Measurements from ENCODE around the gene PROP1. TPM values are rescaled to one million over a fixed set of nuclear protein-coding genes. Genes with fewer than 3 reads are reported as not detected.
A peak's percentile ranks its signal among the peaks of the same experiment; 100 is the strongest.
"Not testable (repeated sequence)": the region's sequence is repeated elsewhere in the genome, so short reads cannot be mapped to it uniquely, and the experiment has no call there.

PROP1 gene
- total and polyA plus RNA-seq, 4 donors: not detected

DNA sequence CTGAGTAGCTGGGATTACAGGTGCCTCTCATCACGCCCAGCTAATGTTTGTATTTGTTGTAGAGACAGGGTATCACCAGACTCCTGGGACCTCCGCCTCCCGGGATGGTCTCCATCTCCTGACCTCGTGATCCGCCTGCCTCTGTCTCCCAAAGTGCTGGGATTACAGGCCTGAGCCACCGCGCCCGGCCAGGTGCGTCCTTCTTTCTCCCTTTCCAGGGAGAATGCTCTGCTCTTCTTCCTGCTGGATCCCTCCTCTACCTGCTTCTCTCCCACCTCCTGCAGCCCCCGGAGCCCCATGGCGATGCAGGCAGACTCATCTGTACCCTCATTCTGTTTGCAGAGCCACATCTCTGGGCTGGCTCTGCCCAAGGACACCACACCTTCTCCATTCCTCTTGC is 42.9 kb downstream of the PROP1 start:
- not testable (repeated sequence) for H3K9me3 ChIP-seq (ENCODE audit: control insufficient read depth in 4 of 4, low read length in 3 of 4); H3K4me3 ChIP-seq (ENCODE audit: low read depth in 1 of 3, low read length in 3 of 3); DNase-seq (ENCODE audit: low spot score); H3K4me1 ChIP-seq (ENCODE audit: control insufficient read depth in 4 of 4, insufficient read depth in 4 of 4, low read length in 3 of 4); H3K27me3 ChIP-seq (ENCODE audit: control insufficient read depth in 4 of 4, insufficient read depth in 4 of 4, low read length in 3 of 4); H3K27ac ChIP-seq (ENCODE audit: low read depth in 1 of 2, low read length in 2 of 2); H3K9ac ChIP-seq (ENCODE audit: low read depth in 1 of 2, low read length in 2 of 2); H3K36me3 ChIP-seq (ENCODE audit: control insufficient read depth in 4 of 4, insufficient read depth in 3 of 4, low read depth in 1 of 4, low read length in 3 of 4)
- 96% methylated on average over 9 of the region's 11 CpGs for WGBS

DNA sequence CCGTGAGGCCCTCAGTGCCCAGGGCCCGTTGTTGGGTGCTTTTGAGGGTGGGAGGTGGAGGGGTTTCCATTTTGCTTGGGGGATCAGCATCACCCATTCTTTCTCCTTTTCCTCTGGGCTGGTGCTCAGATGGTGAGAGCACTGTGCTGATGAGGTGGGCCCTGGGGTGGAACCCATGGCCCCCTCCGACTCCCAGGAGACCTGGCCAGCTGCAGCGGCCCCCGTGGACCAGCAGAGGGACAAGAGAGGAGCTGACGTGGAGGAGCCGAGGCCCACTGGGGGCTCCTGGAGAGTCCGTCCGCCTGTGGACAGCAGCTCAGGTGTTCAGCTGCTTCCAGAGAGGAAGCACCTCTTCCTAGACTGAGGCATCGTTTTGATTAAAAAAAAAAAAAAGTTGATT is 46.4 kb downstream of the PROP1 start:
- H3K27me3 ChIP-seq (ENCODE audit: control insufficient read depth in 4 of 4, insufficient read depth in 4 of 4, low read length in 3 of 4); H3K9me3 ChIP-seq (ENCODE audit: control insufficient read depth in 4 of 4, low read length in 3 of 4); H3K9ac ChIP-seq (ENCODE audit: low read depth in 1 of 2, low read length in 2 of 2); H3K27ac ChIP-seq (ENCODE audit: low read depth in 1 of 2, low read length in 2 of 2); H3K4me3 ChIP-seq (ENCODE audit: low read depth in 1 of 3, low read length in 3 of 3); DNase-seq (ENCODE audit: low spot score); H3K4me1 ChIP-seq (ENCODE audit: control insufficient read depth in 4 of 4, insufficient read depth in 4 of 4, low read length in 3 of 4); H3K36me3 ChIP-seq (ENCODE audit: control insufficient read depth in 4 of 4, insufficient read depth in 3 of 4, low read depth in 1 of 4, low read length in 3 of 4): not testable (repeated sequence)
- 88% methylated on average over 10 of the region's 10 CpGs for WGBS

DNA sequence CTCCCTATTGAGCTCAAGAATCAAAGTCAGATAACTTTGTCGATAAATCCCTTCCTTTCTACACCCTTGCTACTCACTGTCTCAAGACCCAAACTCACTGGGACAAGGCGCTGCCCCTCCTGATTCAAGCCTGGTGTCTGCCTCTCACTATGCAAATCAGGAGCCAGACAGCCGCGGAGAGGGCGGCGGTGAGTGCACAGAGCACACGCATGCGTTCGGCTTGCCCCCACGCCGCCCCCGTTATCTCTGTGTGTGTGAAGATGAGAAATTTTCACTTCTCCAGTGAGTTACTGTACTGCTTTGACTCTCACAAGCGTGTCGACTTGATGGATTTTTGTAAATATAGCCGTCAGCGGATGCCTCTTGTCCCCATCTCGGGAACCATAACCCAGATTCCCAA is 47.0 kb downstream of the PROP1 start:
- H3K27ac ChIP-seq (ENCODE audit: low read depth in 1 of 2, low read length in 2 of 2); H3K4me3 ChIP-seq (ENCODE audit: low read depth in 1 of 3, low read length in 3 of 3); H3K4me1 ChIP-seq (ENCODE audit: control insufficient read depth in 4 of 4, insufficient read depth in 4 of 4, low read length in 3 of 4); DNase-seq (ENCODE audit: low spot score); H3K9me3 ChIP-seq (ENCODE audit: control insufficient read depth in 4 of 4, low read length in 3 of 4); H3K36me3 ChIP-seq (ENCODE audit: control insufficient read depth in 4 of 4, insufficient read depth in 3 of 4, low read depth in 1 of 4, low read length in 3 of 4); H3K27me3 ChIP-seq (ENCODE audit: control insufficient read depth in 4 of 4, insufficient read depth in 4 of 4, low read length in 3 of 4); H3K9ac ChIP-seq (ENCODE audit: low read depth in 1 of 2, low read length in 2 of 2): not testable (repeated sequence)
- WGBS: no CpG with 5 or more reads among the region's 17 CpGs

DNA sequence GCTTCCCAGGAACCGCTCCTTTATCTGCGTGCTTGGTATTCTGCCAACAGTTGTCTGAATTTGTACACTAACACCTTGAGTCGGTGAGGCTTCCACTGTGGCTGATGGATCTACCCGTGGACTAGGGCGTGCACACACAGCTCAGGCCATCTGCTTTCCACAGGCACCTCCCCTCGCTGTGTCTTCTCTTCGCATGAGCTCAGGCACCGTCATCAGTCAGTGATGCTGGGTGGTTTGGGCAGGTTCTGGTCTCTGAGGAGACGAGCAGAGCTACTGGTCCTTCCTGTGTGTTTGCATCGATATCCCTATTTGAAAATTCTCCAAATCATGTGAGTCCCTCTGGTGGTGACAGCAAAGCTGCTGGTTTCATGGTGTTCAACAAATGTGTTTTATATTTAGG is 48.1 kb downstream of the PROP1 start:
- H3K36me3 ChIP-seq (ENCODE audit: control insufficient read depth in 4 of 4, insufficient read depth in 3 of 4, low read depth in 1 of 4, low read length in 3 of 4); H3K27ac ChIP-seq (ENCODE audit: low read depth in 1 of 2, low read length in 2 of 2); H3K4me1 ChIP-seq (ENCODE audit: control insufficient read depth in 4 of 4, insufficient read depth in 4 of 4, low read length in 3 of 4); H3K9ac ChIP-seq (ENCODE audit: low read depth in 1 of 2, low read length in 2 of 2); DNase-seq (ENCODE audit: low spot score); H3K27me3 ChIP-seq (ENCODE audit: control insufficient read depth in 4 of 4, insufficient read depth in 4 of 4, low read length in 3 of 4); H3K9me3 ChIP-seq (ENCODE audit: control insufficient read depth in 4 of 4, low read length in 3 of 4); H3K4me3 ChIP-seq (ENCODE audit: low read depth in 1 of 3, low read length in 3 of 3): not testable (repeated sequence)
- WGBS: 67% methylated on average over 10 of the region's 10 CpGs
- TF ChIP-seq, protein P1, sequence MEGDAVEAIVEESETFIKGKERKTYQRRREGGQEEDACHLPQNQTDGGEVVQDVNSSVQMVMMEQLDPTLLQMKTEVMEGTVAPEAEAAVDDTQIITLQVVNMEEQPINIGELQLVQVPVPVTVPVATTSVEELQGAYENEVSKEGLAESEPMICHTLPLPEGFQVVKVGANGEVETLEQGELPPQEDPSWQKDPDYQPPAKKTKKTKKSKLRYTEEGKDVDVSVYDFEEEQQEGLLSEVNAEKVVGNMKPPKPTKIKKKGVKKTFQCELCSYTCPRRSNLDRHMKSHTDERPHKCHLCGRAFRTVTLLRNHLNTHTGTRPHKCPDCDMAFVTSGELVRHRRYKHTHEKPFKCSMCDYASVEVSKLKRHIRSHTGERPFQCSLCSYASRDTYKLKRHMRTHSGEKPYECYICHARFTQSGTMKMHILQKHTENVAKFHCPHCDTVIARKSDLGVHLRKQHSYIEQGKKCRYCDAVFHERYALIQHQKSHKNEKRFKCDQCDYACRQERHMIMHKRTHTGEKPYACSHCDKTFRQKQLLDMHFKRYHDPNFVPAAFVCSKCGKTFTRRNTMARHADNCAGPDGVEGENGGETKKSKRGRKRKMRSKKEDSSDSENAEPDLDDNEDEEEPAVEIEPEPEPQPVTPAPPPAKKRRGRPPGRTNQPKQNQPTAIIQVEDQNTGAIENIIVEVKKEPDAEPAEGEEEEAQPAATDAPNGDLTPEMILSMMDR (IDR thresholded peaks at IDR 0.05; ENCODE audit: low read depth, low read length, missing input control): peak; percentile 8
- peak; percentile 52 to 66 for TF ChIP-seq RAD21 (IDR thresholded peaks at IDR 0.05)

DNA sequence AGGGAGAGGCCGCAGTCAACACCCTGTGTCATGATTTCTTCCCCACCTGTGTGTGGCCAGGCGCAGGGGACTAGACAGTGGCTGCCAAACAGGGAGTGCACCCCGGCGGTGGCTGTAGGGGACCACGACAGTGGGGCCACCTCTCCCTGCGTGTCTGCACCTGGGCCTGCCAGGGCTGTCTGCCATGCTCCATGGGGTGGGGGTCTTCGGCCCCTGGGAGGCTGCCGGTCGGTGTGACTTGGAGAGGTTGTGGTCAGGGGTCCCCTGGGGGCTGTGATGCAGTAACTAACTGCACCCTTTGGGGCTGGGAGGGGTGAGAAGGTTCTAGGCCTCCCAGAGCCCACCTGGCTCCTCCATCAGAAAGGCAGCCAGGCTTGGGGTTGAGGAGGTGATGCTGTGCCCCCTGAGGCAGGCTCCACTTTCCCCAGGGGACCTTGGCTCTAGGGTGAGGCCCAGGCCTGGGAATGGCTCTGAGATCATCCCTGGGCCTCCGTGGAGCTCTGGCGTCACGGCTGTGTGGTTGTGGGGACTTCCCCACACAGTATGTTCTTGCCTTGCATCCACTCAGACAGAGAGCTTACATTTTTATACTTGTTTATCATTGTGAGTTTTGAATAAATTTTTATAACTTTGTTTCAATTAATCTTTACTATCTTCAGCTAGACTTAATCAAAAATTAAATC is 50.3 kb downstream of the PROP1 start:
- H3K36me3 ChIP-seq (ENCODE audit: control insufficient read depth in 4 of 4, insufficient read depth in 3 of 4, low read depth in 1 of 4, low read length in 3 of 4); DNase-seq (ENCODE audit: low spot score); H3K9ac ChIP-seq (ENCODE audit: low read depth in 1 of 2, low read length in 2 of 2); H3K4me3 ChIP-seq (ENCODE audit: low read depth in 1 of 3, low read length in 3 of 3); H3K27ac ChIP-seq (ENCODE audit: low read depth in 1 of 2, low read length in 2 of 2); H3K4me1 ChIP-seq (ENCODE audit: control insufficient read depth in 4 of 4, insufficient read depth in 4 of 4, low read length in 3 of 4); H3K27me3 ChIP-seq (ENCODE audit: control insufficient read depth in 4 of 4, insufficient read depth in 4 of 4, low read length in 3 of 4); H3K9me3 ChIP-seq (ENCODE audit: control insufficient read depth in 4 of 4, low read length in 3 of 4): not testable (repeated sequence)
- 89% methylated on average over 11 of the region's 12 CpGs for WGBS

DNA sequence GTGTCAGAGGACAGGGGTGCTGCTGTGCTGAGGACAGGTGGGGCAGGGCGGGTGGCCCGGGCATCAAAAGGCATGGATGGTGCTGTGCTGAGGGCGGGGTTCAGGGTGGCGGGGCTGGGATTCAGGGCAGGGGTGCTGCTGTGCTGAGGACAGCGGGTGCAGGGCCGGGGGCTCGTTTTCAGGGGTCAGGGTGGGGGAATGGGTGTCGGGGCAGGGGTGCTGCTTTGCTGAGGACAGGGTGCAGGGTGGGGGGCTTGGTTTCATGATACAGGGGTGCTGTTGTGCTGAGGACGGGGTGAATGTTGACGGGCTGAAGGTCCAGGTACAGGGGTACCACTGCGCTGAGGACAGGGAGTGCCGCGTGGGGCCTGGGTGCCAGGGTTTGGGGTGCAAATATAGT is 50.9 kb downstream of the PROP1 start:
- H3K36me3 ChIP-seq (ENCODE audit: control insufficient read depth in 4 of 4, insufficient read depth in 3 of 4, low read depth in 1 of 4, low read length in 3 of 4); H3K4me1 ChIP-seq (ENCODE audit: control insufficient read depth in 4 of 4, insufficient read depth in 4 of 4, low read length in 3 of 4); H3K27me3 ChIP-seq (ENCODE audit: control insufficient read depth in 4 of 4, insufficient read depth in 4 of 4, low read length in 3 of 4); H3K27ac ChIP-seq (ENCODE audit: low read depth in 1 of 2, low read length in 2 of 2); H3K9me3 ChIP-seq (ENCODE audit: control insufficient read depth in 4 of 4, low read length in 3 of 4); DNase-seq (ENCODE audit: low spot score); H3K4me3 ChIP-seq (ENCODE audit: low read depth in 1 of 3, low read length in 3 of 3); H3K9ac ChIP-seq (ENCODE audit: low read depth in 1 of 2, low read length in 2 of 2): not testable (repeated sequence)
- WGBS: 93% methylated on average over 13 of the region's 13 CpGs

DNA sequence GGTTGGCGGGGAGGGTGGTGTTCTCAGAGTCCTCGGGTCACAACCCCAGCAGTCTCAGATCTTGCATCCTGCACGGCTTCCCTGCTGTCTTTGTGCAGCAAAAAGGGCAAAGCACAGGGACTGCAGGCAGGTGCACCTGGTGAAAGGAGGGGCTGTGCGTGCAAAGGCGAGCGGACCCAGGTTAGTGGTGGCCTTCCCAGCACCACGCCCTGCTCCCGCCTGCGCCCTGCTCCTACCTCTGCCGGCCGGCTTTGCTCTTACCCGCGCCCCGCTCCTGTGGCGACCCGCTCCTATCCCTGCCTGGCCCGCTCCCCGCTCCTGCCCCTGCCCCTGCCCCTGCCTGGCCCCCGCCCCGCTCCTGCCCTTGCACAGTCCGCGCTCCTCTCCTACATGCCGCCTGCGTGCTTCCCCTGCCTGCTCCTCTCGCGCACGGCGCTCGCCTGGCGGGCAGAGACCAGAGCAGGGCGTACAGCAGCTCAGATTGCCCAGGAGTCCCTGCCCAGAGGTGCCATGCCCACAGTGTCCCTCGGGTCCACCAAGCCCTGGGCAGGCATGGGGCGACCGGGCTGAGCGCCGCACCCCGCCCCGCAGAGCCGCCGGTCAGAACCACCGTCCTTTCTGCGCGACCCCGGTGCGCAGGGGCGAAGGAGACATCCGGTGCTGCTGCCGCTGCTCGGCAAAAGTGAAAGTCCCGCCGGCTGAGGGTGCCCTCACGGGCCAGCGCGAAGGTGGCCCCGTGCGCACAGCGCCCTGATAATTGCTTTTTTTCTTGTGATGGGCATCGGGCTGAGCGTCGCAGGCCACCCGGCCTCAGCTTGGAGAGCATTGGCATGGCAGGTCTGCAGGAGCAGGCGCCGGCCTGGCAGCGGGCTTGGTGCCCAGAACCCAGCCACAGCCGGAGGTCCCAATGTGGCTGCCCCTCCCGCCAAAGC is 52.0 kb downstream of the PROP1 start:
- H3K27me3 ChIP-seq (ENCODE audit: control insufficient read depth in 4 of 4, insufficient read depth in 4 of 4, low read length in 3 of 4); H3K9me3 ChIP-seq (ENCODE audit: control insufficient read depth in 4 of 4, low read length in 3 of 4); H3K36me3 ChIP-seq (ENCODE audit: control insufficient read depth in 4 of 4, insufficient read depth in 3 of 4, low read depth in 1 of 4, low read length in 3 of 4); H3K27ac ChIP-seq (ENCODE audit: low read depth in 1 of 2, low read length in 2 of 2); H3K9ac ChIP-seq (ENCODE audit: low read depth in 1 of 2, low read length in 2 of 2); DNase-seq (ENCODE audit: low spot score); H3K4me1 ChIP-seq (ENCODE audit: control insufficient read depth in 4 of 4, insufficient read depth in 4 of 4, low read length in 3 of 4): not testable (repeated sequence)
- peak overlapping the region; percentile 23 to 63 (median 51) for H3K4me3 ChIP-seq (ENCODE audit: low read depth in 1 of 3, low read length in 3 of 3)
- WGBS: 9% methylated on average over 39 of the region's 66 CpGs
